K562 (cell line): Measurements from ENCODE around the gene IREB2. TPM values are rescaled to one million over a fixed set of nuclear protein-coding genes. Genes with fewer than 3 reads are reported as not detected.
A peak's percentile ranks its signal among the peaks of the same experiment; 100 is the strongest.

ENCODE experiments used
- DIDO1 ChIP-seq: fragments of 450-650 bp; IDR thresholded peaks from 2 replicates; pipeline ENCODE4 v1.6.1; 2016; ENCODE audit warnings: low read depth, missing biosample characterization, missing genetic modification characterization
- FIP1L1 ChIP-seq: fragments of 200-400 bp; formaldehyde crosslinking; IDR thresholded peaks from 2 replicates; pipeline ENCODE4 v1.6.1; 2018; ENCODE audit warnings: mild to moderate bottlenecking, low read depth, low read length; ENCODE audit not compliant: poor library complexity, severe bottlenecking
- FOS ChIP-seq: IDR thresholded peaks from 3 replicates; pipeline ENCODE4 v1.6.1; 2011; ENCODE audit not compliant: insufficient read length; ENCODE audit errors: extremely low read depth
- FOSL1 ChIP-seq: fragments of 200-800 bp; sonication (Bioruptor generic); conservative IDR thresholded peaks from 2 replicates; pipeline ENCODE4 v1.6.1; 2016; ENCODE audit warnings: missing genetic modification characterization, missing compliant biosample characterization
- HDAC8 ChIP-seq: fragments of 450-650 bp; IDR thresholded peaks from 2 replicates; pipeline ENCODE4 v1.6.1; 2016; ENCODE audit warnings: mild to moderate bottlenecking, missing genetic modification characterization, moderate library complexity, missing compliant biosample characterization
- HNRNPL ChIP-seq: fragments of 200-400 bp; formaldehyde crosslinking; IDR thresholded peaks from 2 replicates; pipeline ENCODE4 v1.6.1; 2017; ENCODE audit warnings: low read depth, mild to moderate bottlenecking, low read length
- HOXB6 ChIP-seq: fragments of 250-450 bp; sonication (Bioruptor Pico); IDR thresholded peaks from 2 replicates; pipeline ENCODE4 v1.5.1; 2022; ENCODE audit warnings: mild to moderate bottlenecking, borderline replicate concordance
- JUND ChIP-seq, 2 experiments: IDR thresholded peaks; 2 replicates in 1 of 2; 3 replicates in 1 of 2; pipeline ENCODE4 v1.6.1; 2011; ENCODE audit warnings: borderline replicate concordance in 2 of 2, low read depth in 2 of 2, low read length in 2 of 2, improper control_type of control experiment in 1 of 2, missing biosample characterization in 1 of 2, missing genetic modification characterization in 1 of 2, missing genetic modification reagents in 1 of 2
- MAFF ChIP-seq: IDR thresholded peaks from 2 replicates; pipeline ENCODE4 v1.6.1; 2012; ENCODE audit warnings: low read length, improper control_type of control experiment
- OTX1 ChIP-seq: fragments of 450-650 bp; formaldehyde crosslinking; IDR thresholded peaks from 2 replicates; pipeline ENCODE4 v1.4.0; 2022; ENCODE audit warnings: mild to moderate bottlenecking
- POLR2B ChIP-seq: fragments of 450-650 bp; IDR thresholded peaks from 2 replicates; pipeline ENCODE4 v1.6.1; 2018; ENCODE audit warnings: low read depth; ENCODE audit not compliant: partially characterized antibody
- RFX7 ChIP-seq: fragments of 250-450 bp; sonication (Bioruptor Pico); IDR thresholded peaks from 2 replicates; pipeline ENCODE4 v1.5.1; 2021; ENCODE audit warnings: mild to moderate bottlenecking
- RHOXF2B ChIP-seq: fragments of 250-450 bp; sonication (Bioruptor Pico); conservative IDR thresholded peaks from 2 replicates; pipeline ENCODE4 v1.5.1; 2021
- SP2 ChIP-seq: IDR thresholded peaks from 2 replicates; pipeline ENCODE4 v1.6.1; 2011; ENCODE audit warnings: mild to moderate bottlenecking, low read depth, low read length, moderate library complexity; ENCODE audit not compliant: poor library complexity, severe bottlenecking; ENCODE audit errors: extremely low read depth
- TCF7L2 ChIP-seq: fragments of 150-350 bp; IDR thresholded peaks from 2 replicates; pipeline ENCODE4 v1.6.1; 2016; ENCODE audit warnings: low read depth, mild to moderate bottlenecking, low read length, moderate library complexity
- ZC3H8 ChIP-seq: fragments of 450-650 bp; IDR thresholded peaks from 2 replicates; pipeline ENCODE4 v1.6.1; 2017
- ZFPM2 ChIP-seq: fragments of 250-450 bp; sonication (Bioruptor Pico); IDR thresholded peaks from 2 replicates; pipeline ENCODE4 v1.5.1; 2022; ENCODE audit warnings: mild to moderate bottlenecking
- ZNF175 ChIP-seq: fragments of 200-800 bp; sonication (Bioruptor generic); IDR thresholded peaks from 2 replicates; pipeline ENCODE4 v1.6.1; 2016; ENCODE audit warnings: low read depth, mild to moderate bottlenecking, missing genetic modification characterization, missing compliant biosample characterization
- ZNF41 ChIP-seq: fragments of 250-450 bp; sonication (Bioruptor Pico); conservative IDR thresholded peaks from 2 replicates; pipeline ENCODE4 v1.4.0; 2020; ENCODE audit warnings: mild to moderate bottlenecking
- ZSCAN32 ChIP-seq: fragments of 450-650 bp; formaldehyde crosslinking; IDR thresholded peaks from 2 replicates; pipeline ENCODE4 v1.4.0; 2020; ENCODE audit warnings: mild to moderate bottlenecking, moderate library complexity
- polyA plus RNA-seq, 8 experiments: library from polyadenylated mRNA; depleted of rRNA in 4 of 8; stranded (reverse) in 5 of 8; unstranded in 3 of 8; fragments of >200 nt; fragmentation: Nextera tagmentation in 2 of 8; fragmentation: Illumina TruSeq in 1 of 8; extraction: Ambion mirVana in 2 of 8; extraction: Trizol in 1 of 8; gene quantifications; 2 replicates each; pipeline versions ENCODE4 v1.2.1 to v1.2.3, GENCODE V29; 2011 to 2014; ENCODE audit warnings: inconsistent platforms in 1 of 8, missing spikeins in 1 of 8
- total RNA-seq, 7 experiments: library from RNA; depleted of rRNA in 6 of 7; stranded (reverse); fragments of >200 nt in 6 of 7; fragmentation: Illumina TruSeq in 2 of 7; extraction: Trizol in 2 of 7; gene quantifications; 2 replicates each; pipeline versions ENCODE4 v1.2.1 to v1.2.3, GENCODE V29; 2011 to 2021; ENCODE audit warnings: low replicate concordance in 1 of 7
- TF ChIP-seq, protein P1 (sequence below): sonication (generic); formaldehyde crosslinking; IDR thresholded peaks from 2 replicates; pipeline ENCODE4 v1.9.0; 2022; ENCODE audit warnings: mild to moderate bottlenecking, missing genetic modification reagents
- TF ChIP-seq, protein P2 (sequence below): fragments of 250-450 bp; sonication (Bioruptor Pico); IDR thresholded peaks from 2 replicates; pipeline ENCODE4 v1.9.0; 2021; ENCODE audit warnings: mild to moderate bottlenecking, inconsistent platforms
- TF ChIP-seq, protein P3 (sequence below): fragments of 250-450 bp; sonication (Bioruptor Pico); IDR thresholded peaks from 2 replicates; pipeline ENCODE4 v1.4.0; 2020; ENCODE audit warnings: mild to moderate bottlenecking, moderate library complexity, borderline replicate concordance

Gene IREB2
- total and polyA plus RNA-seq, 9 of the 15 experiments (the other 6 are each of a cell fraction or from before 2014, with no cell fraction given): 16.8 to 61.7 (median 34.0) TPM

DNA sequence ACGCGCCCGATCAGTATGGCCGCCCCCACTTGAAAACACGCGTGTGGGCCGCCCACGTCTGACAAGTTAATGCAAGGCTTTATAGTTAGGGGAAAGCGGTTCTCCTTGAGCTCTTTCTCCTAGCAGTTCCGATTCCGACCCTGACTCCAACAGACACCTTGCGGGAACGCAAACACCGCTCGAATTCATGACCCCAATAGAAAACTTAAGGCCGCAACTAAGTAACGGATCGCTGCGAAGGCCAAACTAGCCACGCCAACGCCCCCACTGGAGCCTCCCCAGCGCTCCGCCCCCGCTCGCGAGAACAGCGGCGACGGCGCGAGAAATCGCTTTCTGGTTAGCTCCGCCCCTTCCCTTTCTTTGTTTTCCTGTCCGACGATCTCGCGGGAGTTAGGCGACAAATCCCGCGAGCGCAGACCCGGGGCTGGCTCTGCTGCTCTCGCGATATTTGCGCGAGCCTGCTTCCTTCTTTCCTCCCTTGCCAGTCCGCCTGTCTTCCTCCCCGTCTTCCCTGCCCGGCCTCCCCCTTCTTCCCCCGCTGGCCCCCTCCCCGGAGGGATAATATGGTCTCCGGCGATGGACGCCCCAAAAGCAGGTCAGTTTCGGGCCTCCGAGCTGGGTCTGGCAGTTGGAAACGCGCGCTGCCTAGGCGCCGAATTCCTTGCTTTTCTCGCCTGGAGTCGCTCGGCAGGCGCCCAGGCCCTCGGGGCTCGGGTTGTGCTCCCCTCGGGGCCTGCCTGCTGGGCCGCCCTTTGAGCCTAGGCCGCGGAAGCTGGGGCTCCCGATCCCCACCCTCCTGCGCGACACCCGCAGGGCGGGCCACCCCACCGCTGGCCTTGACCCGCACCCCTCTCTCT lies at the start of gene IREB2 (continued):
- TF ChIP-seq, protein P1, sequence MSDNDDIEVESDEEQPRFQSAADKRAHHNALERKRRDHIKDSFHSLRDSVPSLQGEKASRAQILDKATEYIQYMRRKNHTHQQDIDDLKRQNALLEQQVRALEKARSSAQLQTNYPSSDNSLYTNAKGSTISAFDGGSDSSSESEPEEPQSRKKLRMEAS (CRISPR knock-in tag): peak; percentile 91
- no peak for TF ChIP-seq FOS
- TF ChIP-seq ZNF175 (CRISPR knock-in tag): no peak
- TF ChIP-seq SP2: no peak
- TF ChIP-seq HNRNPL: no peak
- no peak for TF ChIP-seq OTX1
- TF ChIP-seq RFX7 (CRISPR knock-in tag): no peak
- TF ChIP-seq ZC3H8: no peak
- no peak for TF ChIP-seq ZNF41 (CRISPR knock-in tag)
- peak; percentile 57 for TF ChIP-seq POLR2B
- TF ChIP-seq, protein P2, sequence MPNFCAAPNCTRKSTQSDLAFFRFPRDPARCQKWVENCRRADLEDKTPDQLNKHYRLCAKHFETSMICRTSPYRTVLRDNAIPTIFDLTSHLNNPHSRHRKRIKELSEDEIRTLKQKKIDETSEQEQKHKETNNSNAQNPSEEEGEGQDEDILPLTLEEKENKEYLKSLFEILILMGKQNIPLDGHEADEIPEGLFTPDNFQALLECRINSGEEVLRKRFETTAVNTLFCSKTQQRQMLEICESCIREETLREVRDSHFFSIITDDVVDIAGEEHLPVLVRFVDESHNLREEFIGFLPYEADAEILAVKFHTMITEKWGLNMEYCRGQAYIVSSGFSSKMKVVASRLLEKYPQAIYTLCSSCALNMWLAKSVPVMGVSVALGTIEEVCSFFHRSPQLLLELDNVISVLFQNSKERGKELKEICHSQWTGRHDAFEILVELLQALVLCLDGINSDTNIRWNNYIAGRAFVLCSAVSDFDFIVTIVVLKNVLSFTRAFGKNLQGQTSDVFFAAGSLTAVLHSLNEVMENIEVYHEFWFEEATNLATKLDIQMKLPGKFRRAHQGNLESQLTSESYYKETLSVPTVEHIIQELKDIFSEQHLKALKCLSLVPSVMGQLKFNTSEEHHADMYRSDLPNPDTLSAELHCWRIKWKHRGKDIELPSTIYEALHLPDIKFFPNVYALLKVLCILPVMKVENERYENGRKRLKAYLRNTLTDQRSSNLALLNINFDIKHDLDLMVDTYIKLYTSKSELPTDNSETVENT (CRISPR knock-in tag): peak; percentile 8; the same call in 1 of the 2 replicates
- TF ChIP-seq ZFPM2: no peak
- TF ChIP-seq DIDO1 (tag): peak; percentile 44; the same call in 1 of the 2 replicates
- no peak for TF ChIP-seq HDAC8 (tag)
- TF ChIP-seq, protein P3, sequence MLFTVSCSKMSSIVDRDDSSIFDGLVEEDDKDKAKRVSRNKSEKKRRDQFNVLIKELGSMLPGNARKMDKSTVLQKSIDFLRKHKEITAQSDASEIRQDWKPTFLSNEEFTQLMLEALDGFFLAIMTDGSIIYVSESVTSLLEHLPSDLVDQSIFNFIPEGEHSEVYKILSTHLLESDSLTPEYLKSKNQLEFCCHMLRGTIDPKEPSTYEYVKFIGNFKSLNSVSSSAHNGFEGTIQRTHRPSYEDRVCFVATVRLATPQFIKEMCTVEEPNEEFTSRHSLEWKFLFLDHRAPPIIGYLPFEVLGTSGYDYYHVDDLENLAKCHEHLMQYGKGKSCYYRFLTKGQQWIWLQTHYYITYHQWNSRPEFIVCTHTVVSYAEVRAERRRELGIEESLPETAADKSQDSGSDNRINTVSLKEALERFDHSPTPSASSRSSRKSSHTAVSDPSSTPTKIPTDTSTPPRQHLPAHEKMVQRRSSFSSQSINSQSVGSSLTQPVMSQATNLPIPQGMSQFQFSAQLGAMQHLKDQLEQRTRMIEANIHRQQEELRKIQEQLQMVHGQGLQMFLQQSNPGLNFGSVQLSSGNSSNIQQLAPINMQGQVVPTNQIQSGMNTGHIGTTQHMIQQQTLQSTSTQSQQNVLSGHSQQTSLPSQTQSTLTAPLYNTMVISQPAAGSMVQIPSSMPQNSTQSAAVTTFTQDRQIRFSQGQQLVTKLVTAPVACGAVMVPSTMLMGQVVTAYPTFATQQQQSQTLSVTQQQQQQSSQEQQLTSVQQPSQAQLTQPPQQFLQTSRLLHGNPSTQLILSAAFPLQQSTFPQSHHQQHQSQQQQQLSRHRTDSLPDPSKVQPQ (CRISPR knock-in tag): no peak
- TF ChIP-seq ZSCAN32 (CRISPR knock-in tag): no peak
- no peak for TF ChIP-seq JUND (IDR thresholded peaks at IDR 0.05; ENCODE audit: borderline replicate concordance, low read depth, low read length)
- no peak for TF ChIP-seq JUND (tag; IDR thresholded peaks at IDR 0.05; ENCODE audit: borderline replicate concordance, low read depth, low read length)
- no peak for TF ChIP-seq TCF7L2
- TF ChIP-seq FIP1L1: no peak
- TF ChIP-seq HOXB6 (CRISPR knock-in tag): no peak
- TF ChIP-seq MAFF: peak; percentile 63; the same call in 1 of the 2 replicates
- no peak for TF ChIP-seq FOSL1
- TF ChIP-seq RHOXF2B (CRISPR knock-in tag): no peak
